GM19035 (cell line): Measurements from ENCODE around the gene ATP8B4.

ENCODE experiments used
- ATAC-seq: cut with Tn5 transposase; IDR thresholded peaks from one replicate; pipeline ENCODE4 v1.9.1; 2021; ENCODE audit not compliant: unreplicated experiment

The ATP8B4 gene

DNA sequence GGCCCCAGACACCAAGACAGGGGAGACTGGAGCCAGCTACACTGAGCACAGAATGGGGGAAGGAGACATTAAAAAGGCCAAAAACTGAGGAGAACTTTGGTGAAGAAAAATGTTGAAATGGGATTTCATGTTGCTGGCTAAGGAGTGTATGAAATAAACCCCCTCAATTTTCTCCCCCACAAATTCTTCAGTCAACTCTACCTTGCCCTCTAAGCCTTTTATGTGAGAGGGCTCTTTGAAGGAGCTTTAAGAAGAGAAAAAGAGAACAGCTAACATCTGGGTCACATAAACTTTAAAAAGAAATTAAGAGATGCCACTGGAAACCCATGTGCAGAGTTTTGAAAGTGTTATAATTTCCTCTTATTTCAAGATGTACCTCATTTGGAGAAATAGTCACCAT is 88.6 kb downstream of the ATP8B4 start:
- no peak for ATAC-seq

DNA sequence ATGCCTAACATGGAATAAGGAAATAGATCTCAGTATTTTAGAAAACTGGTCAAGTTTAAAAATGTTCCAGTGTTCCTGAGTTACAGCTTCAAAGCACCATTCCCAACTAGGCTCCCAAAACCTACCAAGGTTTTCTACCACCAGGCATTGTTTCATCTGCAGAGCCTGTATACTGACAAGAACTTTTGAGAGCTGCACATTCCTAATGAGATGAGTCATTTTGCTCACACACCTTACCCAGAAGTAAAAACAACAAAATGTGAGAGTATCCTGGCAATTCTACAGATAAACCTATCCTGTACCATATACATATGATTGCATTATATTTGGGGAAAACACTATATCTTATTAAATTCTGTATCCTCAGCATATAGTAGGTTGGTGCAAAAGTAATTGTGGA is 90.7 kb downstream of the ATP8B4 start:
- no peak for ATAC-seq

DNA sequence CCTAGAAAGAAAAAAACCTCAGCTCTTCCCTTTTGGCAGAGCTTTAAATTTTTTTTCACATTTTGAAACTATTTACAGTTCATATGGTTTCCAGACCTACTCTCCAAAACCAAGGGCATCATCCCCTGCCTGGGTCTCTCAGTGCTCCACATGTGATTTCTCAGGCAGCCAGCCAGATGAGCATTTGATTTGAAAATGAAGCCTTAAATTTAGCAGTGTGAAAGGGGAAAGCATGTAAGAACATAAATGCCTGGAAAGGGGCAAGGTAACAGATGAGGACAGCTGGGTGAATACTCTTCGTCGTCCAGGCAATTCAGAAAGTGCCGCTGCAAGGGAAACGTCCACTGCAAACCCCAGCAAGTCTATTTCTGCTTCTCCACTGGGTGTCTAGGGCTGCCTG is 94.8 kb downstream of the ATP8B4 start:
- ATAC-seq: no peak

DNA sequence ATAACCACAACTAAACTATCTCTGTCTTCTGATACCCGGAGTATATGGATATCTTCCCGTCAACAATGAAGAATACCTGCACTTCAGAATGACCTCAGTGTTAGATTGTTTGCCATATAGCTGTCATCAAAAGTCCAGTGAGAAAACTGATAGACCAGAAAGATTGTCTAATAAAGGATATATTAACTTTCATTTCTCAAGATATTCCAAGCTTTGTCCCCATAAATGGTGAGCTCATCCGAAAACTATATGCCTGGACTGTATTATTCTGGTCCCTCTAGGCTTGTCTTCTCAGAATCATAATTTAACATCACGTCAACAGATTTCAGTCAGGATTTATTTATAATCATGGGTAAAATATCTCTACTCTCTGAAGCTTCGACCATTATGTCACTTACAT is 100.5 kb downstream of the ATP8B4 start:
- no peak for ATAC-seq

DNA sequence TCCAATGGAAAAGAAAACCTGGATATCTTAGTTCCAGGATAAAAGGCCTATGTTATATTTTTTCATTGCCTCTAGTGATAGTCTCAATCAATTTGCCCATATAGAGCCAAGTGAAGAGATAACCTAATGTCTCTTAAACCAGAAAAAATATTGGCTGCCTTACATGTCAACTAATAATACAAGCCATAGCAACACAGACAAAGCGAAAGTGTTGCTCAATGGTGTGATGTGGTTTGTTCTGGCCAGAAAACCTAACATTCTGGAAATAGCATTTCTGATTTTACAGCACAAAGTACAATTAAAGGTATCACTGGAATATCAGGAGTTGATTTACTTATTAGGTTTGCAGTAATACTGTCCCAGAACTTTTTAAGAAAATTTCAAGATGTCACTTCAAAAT is 101.5 kb downstream of the ATP8B4 start:
- ATAC-seq: no peak

DNA sequence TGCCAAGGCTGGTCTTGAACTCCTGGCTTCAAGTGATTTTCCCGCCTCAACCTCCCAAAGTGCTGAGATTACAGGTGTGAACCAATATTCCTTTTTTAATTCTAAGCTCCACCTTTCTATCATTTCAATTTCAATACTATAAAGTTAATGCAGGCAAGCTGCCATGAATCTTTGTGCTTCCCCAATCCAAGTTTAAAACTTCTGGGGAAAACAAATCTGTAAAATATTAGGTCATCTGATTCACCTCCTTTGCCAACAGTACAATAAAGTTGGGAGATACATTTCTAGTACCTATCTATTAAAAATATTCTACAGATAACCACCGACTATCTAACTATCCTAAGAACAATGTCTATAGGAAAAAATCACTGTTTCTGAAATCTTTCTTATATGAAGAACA is 102.1 kb downstream of the ATP8B4 start:
- no peak for ATAC-seq

DNA sequence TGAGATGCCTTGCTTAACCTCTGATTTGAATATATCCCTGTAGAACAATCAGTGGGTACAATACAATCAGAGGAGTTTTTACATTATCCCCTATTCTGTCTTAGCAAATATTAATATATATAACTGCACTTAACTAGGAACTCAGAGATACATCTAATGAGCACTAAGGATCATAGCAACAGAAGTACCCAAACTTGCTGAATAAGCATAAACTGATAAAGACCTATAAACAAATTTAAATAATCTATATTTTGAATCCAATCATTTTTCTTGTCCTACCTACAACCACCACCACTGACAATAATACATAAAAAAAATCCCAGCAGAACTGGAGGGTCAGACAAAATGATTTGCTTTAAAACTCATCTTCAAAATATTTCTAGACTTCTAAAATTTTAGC is 106.2 kb downstream of the ATP8B4 start:
- no peak for ATAC-seq

DNA sequence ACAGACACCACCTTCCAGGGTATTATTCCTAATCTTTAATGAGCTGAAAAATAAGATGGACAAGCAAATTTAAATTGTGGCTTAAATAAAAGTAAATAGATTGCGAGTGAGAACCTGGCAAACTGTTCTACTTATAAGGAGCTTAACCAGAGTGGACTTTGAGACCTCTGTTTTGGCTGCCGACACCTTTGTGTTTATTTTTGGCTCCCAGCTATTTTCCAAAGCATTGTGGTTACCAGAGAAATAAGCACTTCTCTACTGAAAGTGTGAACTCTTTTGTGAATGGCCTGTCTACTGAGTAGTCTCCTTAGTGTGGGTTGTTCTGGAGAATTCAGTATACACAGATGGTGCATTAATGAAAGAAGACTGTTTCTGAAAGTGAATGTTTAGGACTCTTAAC is 109.4 kb downstream of the ATP8B4 start:
- no peak for ATAC-seq

DNA sequence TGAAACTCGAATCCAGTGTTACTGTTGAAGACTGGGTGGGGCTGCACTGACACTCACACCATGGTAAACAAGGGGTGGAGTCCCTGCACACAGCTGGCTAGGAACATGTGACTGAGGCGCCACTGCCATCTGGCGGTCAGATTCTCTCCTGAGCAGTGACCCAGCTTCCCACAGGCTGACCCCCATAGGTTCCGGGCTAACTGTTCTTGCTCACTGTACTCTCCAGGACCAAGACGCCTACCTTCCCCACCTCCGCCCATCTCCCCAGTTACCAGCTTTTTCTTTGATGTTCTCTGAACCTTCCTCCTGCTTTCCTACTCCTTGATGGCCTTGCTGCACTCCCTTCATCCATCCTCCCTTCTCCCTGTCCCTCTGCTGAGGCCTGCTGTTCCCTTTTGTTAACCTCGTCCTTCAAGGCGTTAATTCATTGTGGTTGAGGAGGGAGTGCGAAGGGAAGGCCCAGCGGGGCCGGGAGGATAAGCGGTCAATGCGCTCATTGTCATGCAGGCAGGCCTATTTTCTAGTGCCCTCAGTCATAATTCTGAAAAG is 115.2 kb downstream of the ATP8B4 start:
- peak; percentile 100 for ATAC-seq

DNA sequence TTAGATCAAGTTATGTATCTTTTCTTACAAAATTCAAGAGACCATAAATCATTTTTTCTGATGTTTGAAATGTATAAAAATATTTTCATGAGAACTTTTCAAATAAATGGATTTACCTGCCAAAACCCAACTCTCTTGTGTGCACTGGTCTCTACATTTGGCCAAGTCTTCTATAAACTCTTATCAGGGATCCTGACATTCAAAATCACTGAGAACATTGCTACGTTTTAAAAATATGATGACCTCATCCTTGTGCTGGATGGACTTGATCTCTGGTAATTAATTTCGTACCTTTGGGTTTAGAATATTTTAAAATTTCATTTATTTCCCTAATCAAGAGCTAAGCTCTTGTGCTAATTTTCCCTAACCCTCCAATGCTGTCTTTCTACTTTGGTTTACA is 127.4 kb downstream of the ATP8B4 start:
- no peak for ATAC-seq

DNA sequence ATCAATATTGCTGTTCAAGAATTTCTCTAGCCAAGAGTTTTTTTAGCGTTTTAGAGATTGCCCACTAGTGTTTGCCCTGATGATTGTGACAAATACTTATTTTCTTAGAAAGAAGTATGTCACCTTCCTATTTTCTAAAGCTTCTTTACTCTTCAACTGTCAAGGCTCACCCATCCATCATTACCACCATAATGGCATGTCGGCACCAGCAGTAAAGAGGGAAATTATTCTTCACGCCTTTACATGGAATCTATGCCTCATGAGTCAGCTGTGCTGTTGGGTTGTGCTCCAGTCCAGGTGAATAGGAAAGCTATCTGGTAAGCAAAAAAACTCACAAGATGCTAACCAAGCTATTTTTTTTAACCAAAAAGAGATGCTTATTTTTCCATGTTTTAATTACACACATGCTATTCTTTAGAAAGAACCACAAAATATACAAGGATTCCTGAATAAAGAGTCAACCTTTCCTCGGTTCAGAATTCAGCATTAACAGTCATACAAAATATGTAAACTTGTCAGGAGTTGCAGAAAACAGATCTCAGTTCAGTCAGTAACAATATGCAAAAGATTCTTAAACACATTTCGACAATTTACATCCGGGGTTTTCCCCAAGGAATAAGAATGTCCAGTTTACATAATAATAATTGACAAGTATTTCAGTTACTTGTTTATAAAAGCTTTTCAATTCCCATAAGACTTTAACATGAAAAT is 128.0 kb downstream of the ATP8B4 start:
- ATAC-seq: no peak

DNA sequence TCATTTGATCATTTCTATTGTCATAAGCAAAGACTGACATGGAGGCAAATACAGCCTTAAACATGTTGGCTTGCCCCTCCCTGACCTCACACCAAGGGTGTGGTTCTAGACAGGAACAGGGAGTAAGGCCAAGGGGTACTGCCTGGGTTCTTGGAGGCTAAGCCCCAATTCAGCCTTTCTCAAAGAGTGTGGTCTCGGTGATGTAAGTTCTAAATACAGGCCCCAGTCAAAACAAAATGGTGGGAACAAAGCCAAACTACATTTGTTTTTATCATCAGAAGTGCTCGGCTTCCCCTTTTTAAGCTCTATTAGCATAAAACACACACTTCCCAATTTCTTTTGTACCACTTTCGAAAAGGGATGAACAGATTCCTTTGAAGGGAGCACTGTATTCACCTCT is 129.5 kb downstream of the ATP8B4 start:
- ATAC-seq: no peak

DNA sequence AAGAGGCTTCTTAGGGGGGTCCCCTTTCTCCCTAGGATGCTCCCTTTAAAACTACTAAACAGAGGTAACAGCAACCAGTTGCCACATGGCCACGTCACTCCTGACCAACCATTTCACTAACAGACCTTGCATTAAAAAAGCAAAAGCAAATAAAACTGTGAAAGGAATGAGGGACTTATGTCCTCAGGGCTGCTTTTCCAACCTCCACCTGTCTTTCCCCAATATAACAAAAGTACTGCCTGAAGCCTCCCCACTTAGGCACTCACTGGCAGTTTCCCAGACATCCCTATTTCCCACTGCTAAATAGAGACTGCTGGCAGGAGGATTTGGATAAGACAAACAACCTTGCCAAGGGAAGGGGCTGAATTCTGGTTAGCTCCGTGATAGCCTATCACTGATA is 130.3 kb downstream of the ATP8B4 start:
- no peak for ATAC-seq

DNA sequence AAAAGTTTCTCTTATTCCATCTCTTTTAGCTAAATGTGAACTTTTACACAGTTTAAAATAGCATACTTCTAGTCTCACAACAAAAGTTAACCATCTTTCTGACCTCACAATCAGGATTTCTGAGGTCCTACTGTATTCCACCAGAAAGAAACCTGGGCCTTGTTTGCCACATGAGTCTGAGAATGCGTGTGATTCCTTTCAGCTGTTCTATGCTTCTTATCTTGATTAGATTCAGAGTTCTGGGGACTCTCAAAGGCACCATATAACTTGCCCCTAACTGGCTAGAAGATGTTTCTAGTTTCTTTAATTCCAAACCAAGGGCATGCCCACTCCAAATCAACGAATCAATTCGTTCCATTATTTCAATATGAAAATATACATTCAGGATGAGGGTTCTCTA is 131.1 kb downstream of the ATP8B4 start:
- ATAC-seq: no peak

DNA sequence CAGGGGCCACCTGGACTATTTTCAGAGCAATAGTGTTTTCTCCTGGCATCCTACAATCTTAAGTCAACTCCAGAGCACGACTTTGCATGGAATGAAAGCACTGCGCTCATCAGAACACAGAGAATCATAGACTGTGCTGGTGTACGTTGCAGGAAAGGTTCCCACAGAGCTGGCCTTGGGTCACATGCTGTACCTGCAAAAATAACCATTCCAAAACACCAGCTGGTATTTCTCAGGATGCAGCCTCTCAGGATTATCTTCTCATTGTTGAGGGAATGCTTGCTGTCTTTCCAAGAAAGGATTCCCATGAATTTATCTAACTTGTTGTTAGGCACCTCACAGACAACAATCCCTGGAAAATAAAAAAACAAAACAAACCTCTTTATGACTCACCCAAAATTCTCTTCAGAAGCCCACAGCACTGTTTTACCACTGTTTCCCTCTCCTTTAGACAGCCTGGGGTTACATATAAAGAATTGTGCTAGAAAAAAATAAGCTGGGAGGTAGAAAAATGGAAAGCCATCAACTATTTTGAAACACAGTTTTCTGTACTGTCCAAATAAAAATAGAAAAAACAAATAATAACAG is 131.7 kb downstream of the ATP8B4 start:
- ATAC-seq: no peak

DNA sequence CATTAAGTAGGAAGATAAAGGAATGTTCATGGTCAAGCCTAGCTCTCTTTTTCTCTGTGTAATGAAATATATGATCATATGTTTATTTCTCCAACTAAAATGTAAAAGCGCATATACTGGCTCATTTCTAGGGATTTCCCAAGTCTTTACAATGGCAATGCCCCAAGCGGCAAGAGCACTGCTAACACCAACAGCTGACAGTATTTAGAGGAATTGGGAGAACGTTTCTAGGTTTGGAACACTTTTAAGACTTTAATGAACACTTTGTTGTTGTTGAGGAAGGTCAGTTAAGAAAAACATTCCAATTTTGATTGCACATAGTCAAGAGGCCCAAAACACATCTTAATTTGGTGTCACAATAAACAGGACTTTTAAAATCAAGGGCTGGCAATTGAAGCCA is 132.7 kb downstream of the ATP8B4 start:
- ATAC-seq: no peak

DNA sequence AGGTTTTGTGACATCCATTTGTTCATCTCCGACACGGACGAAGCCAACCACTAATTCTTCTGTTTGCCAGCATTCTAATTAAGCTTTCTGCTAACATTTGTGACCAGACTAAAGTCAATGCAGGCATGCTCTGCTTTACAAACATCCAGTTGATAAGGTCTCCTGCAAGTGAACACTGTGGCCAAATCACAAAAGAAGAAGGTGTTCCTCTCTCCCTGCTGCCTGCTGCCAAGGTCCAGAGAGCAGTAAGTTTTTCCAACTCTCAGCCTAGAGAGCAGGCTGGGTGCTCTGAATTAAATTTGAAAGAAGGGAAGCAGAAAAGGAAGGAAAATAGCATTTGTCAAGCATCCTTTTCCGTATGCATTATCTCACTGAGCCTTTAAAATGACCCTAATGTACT is 133.6 kb downstream of the ATP8B4 start:
- no peak for ATAC-seq

DNA sequence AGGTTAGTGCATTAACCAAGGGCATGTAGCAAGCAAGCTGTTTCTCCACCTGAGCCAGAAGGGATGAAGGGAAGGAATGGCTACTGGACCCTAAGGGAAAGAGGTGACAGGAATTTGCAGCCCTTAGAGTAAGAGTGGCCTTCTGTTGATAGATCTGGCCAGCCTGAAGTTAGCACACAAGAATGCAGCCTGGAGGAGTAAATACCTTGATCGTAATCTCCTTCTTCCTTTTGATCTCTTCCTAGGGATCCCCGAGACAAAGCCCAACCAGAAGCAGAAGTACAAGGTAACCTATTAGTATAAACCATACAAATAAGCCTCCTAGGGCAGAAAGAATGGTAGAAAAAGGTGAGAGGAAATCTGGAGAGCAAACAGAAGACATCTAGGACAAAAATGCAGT is 134.6 kb downstream of the ATP8B4 start:
- no peak for ATAC-seq

DNA sequence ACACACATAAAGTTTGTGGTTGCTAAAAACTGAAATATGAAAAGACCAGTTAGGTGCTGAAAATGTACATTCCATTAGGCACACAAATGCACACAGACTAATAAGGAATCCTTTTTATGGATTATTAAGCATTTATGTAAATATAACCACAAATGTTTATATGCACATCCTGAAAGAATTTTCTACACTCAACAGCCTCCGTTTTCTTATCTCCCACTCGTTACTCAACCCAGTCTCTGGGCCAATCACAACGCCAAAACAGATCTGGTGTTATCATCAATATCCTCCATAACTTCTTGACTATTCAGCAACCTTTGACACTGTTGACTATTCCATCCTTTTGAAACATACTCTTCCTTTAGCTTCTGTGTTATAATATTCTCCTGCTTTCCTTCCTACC is 136.4 kb downstream of the ATP8B4 start:
- no peak for ATAC-seq

DNA sequence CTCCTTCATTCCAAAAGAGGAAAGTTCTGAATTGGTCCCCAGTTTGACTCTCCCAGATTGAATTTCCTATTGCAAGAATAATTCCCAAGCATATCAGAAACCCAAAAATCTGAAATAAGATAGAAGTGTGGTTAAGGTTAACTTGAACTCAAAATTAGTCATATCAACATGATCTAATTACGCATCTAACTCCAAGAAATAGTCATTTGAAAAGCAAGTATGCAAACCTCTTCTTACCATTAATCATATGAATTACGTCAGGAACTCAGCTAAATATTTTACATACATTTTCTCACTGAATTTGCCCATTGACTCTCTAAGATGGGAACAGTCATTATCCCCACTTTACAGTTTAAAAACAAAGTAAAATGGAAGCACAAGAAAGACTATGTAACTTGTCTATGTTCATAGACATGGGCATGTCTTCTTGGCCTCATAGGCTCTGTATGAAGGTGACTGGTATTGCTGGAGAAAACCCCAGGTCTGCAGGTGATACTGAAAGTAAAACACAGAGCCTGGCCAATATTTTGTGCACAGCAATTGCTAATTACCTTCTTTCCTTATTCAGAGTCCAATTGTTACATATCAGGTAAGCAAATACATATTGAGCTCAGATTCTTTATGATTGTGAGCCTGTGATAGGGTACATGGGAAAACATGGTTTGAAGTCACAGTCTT is 139.2 kb downstream of the ATP8B4 start:
- ATAC-seq: peak; percentile 71

DNA sequence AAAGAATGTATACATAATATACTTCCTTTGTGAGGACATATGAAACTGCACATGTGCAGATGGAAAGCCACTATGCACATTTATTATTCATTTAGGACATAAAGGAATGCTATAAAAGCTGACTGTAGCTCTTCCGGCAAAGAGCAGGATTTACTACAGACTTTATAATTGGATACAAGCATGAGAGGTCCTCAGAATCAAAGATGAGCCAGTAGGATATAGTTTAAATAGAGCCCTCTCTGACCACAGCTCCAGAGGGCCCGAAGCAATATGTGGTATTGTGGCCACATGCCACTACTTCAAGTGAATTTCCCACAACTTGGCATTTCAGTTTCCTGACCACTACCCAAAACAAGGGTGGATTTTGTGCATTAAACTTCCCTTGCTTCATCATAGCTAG is 140.9 kb downstream of the ATP8B4 start:
- no peak for ATAC-seq

DNA sequence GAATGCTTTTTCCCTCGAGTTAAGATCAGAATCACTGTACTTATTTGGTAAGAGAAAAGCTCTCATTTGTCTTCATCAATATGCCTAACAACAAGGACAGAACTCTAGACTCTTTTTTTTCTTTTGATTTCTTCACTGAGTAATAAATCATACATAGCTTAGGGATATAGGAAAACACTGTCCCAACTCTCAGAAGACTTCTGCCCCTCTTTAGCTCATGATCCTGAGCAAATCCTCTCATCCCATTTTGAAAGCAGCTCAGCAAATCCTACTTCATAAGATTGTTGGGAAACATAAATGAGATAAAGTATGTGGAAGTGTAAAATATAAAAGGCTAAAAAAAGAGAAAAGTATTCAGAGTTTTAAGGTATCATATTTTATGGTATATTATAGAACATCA is 141.7 kb downstream of the ATP8B4 start:
- no peak for ATAC-seq
